A172 (cell line): ENCODE data around the gene SLC9A9. TPM values are rescaled to one million over a fixed set of nuclear protein-coding genes. Genes with fewer than 3 reads are reported as not detected.

Source experiments
- DNase-seq: peaks from one replicate; pipeline ENCODE4 v3.0.0-alpha.2; 2015; ENCODE audit warnings: low spot score
- total RNA-seq: library from RNA; depleted of rRNA; stranded (reverse); fragments of >200 nt; shearing (Covaris generic); gene quantifications from 2 replicates; pipeline ENCODE4 v1.2.3, GENCODE V29; 2014

SLC9A9 gene
- total RNA-seq, 1 experiment from 2014 or later = 1.8 TPM

GRCh38 chr3:143413372-143413771 is 434.9 kb downstream of the SLC9A9 start:
- no peak for DNase-seq

- DNase-seq = no peak
Measured at GRCh38 chr3:143412084-143412483, 436.2 kb downstream of the SLC9A9 start.

- no peak for DNase-seq
Measured at GRCh38 chr3:143410259-143410658, 438.0 kb downstream of the SLC9A9 start.

- DNase-seq = no peak
Measured at GRCh38 chr3:143408771-143409170, 439.5 kb downstream of the SLC9A9 start.

GRCh38 chr3:143402602-143403001 is 445.7 kb downstream of the SLC9A9 start:
- no peak for DNase-seq

- DNase-seq = no peak
Measured at GRCh38 chr3:143396790-143397189, 451.5 kb downstream of the SLC9A9 start.

GRCh38 chr3:143389388-143389787 is 458.9 kb downstream of the SLC9A9 start:
- DNase-seq = no peak

- no peak for DNase-seq
Measured at GRCh38 chr3:143387425-143387824, 460.8 kb downstream of the SLC9A9 start.

- no peak for DNase-seq
Measured at GRCh38 chr3:143384076-143384475, 464.2 kb downstream of the SLC9A9 start.

GRCh38 chr3:143383421-143383820 is 464.8 kb downstream of the SLC9A9 start:
- no peak for DNase-seq

GRCh38 chr3:143382816-143383215 is 465.5 kb downstream of the SLC9A9 start:
- no peak for DNase-seq

- no peak for DNase-seq
Measured at GRCh38 chr3:143380449-143380848, 467.8 kb downstream of the SLC9A9 start.

GRCh38 chr3:143375698-143376097 is 472.6 kb downstream of the SLC9A9 start:
- DNase-seq = no peak

GRCh38 chr3:143367171-143367570 is 481.1 kb downstream of the SLC9A9 start:
- no peak for DNase-seq

GRCh38 chr3:143366672-143367071 is 481.6 kb downstream of the SLC9A9 start:
- no peak for DNase-seq

GRCh38 chr3:143363949-143364348 is 484.3 kb downstream of the SLC9A9 start:
- DNase-seq = no peak

- peak; percentile 27 for DNase-seq
Measured at GRCh38 chr3:143363276-143363675, 485.0 kb downstream of the SLC9A9 start.

GRCh38 chr3:143362115-143362991 is 485.9 kb downstream of the SLC9A9 start:
- DNase-seq = no peak

- no peak for DNase-seq
Measured at GRCh38 chr3:143361589-143361988, 486.7 kb downstream of the SLC9A9 start.

GRCh38 chr3:143360244-143360643 is 488.0 kb downstream of the SLC9A9 start:
- DNase-seq = no peak

GRCh38 chr3:143358793-143359491 is 489.3 kb downstream of the SLC9A9 start:
- DNase-seq = no peak

- DNase-seq = no peak
Measured at GRCh38 chr3:143358155-143358792, 490.0 kb downstream of the SLC9A9 start.

GRCh38 chr3:143357700-143358099 is 490.6 kb downstream of the SLC9A9 start:
- DNase-seq = no peak
